HG03039 (cell line): ENCODE data around the gene CLDN9.
"Not testable (repeated sequence)": the region's sequence is repeated elsewhere in the genome, so short reads cannot be mapped to it uniquely, and the experiment has no call there.

Source experiments
- ATAC-seq: cut with Tn5 transposase; IDR thresholded peaks from one replicate; pipeline ENCODE4 v1.9.1; 2021; ENCODE audit warnings: mild to moderate bottlenecking, moderate library complexity; ENCODE audit not compliant: unreplicated experiment

The CLDN9 gene

GRCh38 chr16:3052571-3053329, 40.0 kb downstream of the CLDN9 start:
- ATAC-seq = not testable (repeated sequence)

DNA sequence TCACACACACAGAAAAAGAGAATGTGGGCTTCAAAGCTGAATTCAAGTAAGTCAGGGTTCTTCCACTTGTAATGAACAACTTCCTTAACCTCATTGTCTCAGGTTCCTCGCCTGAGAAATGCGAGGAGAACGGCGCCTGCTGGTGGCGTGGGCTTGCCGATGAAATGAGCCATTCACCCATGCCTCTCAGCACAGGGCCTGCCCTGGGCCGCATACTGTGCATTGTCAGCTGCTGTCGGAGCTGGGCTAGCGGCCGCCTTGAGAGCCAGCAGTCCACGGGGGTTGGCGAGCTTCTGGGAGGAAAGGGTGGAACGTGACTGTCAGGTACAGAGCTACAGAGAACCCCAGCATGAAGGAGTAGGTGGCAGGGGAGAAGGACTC, 40.6 kb downstream of the CLDN9 start:
- ATAC-seq = not testable (repeated sequence)

- ATAC-seq = no peak
Measured at GRCh38 chr16:3054965-3055733, 42.4 kb downstream of the CLDN9 start.

GRCh38 chr16:3055734-3056115, 43.0 kb downstream of the CLDN9 start:
- ATAC-seq = not testable (repeated sequence)

GRCh38 chr16:3056336-3057180, 43.8 kb downstream of the CLDN9 start:
- ATAC-seq = no peak

DNA sequence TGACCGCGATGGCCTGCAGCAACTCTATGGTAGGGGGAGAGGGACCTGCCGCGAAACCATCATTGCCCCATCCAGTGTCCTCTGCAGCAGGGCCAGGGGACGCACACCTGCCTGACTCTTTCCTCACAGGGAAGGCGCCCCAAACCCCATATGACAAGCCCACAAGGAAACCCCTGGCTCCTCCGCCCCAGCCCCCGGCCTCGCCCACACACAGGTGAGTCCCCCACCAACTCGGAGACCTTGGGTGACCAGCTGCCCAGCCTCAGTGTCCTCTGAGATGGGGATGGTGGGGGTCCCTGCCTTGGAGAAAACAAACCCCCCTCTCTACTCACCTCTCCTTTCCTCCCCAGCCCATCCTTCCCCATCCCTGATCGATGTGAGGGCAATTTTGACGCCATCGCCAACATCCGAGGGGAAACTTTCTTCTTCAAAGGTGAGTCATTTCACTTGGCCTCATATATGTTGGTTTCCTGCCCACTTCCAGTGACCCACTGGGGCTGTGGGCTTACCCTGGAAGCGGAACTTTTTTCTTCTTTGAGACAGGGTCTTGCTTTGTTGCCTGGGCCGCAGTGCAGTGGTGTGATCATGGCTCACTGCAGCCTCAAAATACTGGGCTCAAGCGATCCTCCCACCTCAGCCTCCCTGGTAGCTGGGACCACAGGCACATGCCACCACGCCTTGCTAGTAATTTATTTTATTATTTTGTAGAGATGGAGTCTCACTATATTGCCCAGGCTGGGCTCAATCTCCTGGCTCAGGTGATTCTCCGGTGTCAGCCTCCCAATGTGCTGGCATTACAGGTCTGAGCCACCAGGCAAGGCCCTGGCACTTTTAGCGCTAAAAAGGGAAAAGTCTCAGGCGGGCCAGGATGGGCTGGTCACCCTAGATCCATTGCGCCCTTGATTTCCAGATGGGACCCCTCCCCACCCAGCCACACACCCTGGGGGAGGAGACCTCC, 44.7 kb downstream of the CLDN9 start:
- ATAC-seq = no peak

- ATAC-seq = peak; percentile 23
Measured at GRCh38 chr16:3058139-3059030, 45.7 kb downstream of the CLDN9 start.

- ATAC-seq = peak; percentile 64
Measured at GRCh38 chr16:3059041-3059722, 46.5 kb downstream of the CLDN9 start.

DNA sequence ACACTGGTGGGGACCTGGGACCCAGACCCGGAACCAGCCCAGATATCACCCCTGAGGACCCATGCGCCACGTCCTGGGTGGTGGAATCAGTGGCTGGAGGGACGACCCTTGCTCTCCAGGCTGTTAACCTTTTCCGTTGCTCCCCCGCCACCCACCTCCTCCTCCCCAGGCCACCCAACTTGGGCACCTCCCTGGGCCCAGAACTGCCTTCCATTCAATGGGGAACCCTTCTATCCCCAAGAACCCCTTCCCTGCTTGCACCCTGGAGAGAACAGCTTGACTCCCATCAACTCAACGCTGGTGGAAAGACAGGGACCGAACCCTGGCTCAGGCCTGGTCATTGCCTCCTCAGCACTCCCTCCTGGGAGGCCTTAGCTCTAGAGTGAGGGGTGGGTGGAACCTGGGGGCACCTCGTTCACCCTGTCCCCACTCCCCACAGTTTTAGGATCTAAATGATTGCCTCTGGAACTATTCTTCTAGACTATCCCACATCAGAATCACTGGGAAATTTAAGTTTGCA, 47.1 kb downstream of the CLDN9 start:
- no peak for ATAC-seq

DNA sequence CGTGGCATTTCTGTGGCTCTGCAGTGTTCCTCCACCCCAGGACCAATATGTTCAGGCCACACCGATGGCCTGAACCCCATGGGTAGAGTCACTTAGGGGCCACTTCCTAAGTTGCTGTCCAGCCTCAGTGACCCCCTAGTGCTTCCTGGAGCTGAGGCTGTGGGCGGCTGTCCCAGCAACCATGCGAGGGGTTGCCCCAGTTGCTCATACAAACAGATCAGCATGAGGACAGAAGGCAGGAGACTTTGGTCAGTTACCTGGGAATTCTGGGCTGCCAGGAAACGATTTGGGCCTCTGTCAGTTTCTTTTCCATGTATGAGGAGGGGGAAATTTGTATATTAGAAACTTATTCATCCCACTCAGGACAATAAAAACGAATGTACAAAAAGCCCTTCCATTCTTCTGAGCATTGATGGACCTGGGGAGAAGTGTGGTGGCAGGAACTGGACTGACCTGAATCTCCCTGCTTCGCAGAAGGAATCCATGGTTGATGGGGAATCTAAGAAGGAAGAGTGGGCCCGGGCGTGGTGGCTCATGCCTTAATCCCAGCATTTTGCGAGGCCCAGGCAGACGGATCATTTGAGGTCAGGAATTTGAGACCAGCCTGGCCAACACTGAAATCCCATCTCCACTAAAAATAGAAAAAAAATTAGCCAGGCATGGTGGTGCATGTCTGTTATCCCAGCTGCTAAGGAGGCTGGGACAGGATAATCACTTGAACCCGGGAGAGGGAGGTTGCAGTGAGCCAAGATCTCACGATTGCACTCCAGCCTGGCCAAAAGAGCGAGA, 47.8 kb downstream of the CLDN9 start:
- no peak for ATAC-seq

GRCh38 chr16:3062553-3062952, 49.8 kb downstream of the CLDN9 start:
- no peak for ATAC-seq

- ATAC-seq = no peak
Measured at GRCh38 chr16:3063625-3064386, 51.1 kb downstream of the CLDN9 start.
